Stimulated activated naive CD8-positive, alpha-beta T cell treated with anti-CD3 and anti-CD28 coated beads, Interleukin-15, amount 100 ng/mL, for 72 hours (primary cell): ENCODE measurements around the gene SERPINE2.

Experiments used
- ATAC-seq: fragments of 150-1000 bp; cut with Tn5 transposase; 2 replicates; pipeline ENCODE4 v1.10.0; 2021; ENCODE audit warnings: mild to moderate bottlenecking, moderate library complexity
- DNase-seq, 2 donors: peaks; one replicate each; pipeline ENCODE4 v3.0.0; 2021 to 2022
- H3K27ac Mint-ChIP-seq, 2 donors: one replicate each; pipeline ENCODE4 v1.8.0; 2022; ENCODE audit warnings: mild to moderate bottlenecking in 2 of 2, mixed read lengths in 2 of 2, moderate library complexity in 2 of 2
- H3K27me3 Mint-ChIP-seq: one replicate; pipeline ENCODE4 v1.8.0; 2022; ENCODE audit warnings: mixed read lengths
- H3K4me1 Mint-ChIP-seq: one replicate; pipeline ENCODE4 v1.8.0; 2022; ENCODE audit warnings: mild to moderate bottlenecking, mixed read lengths
- H3K4me3 Mint-ChIP-seq, 2 donors: one replicate each; pipeline ENCODE4 v1.8.0; 2022; ENCODE audit warnings: mild to moderate bottlenecking in 2 of 2, mixed read lengths in 2 of 2, moderate library complexity in 1 of 2
- H3K9me3 Mint-ChIP-seq, 2 donors: one replicate each; pipeline ENCODE4 v1.8.0; 2022; ENCODE audit warnings: mixed read lengths in 2 of 2

Gene SERPINE2

GRCh38 chr2:223934870-223935269, 104.2 kb downstream of the SERPINE2 start:
- H3K27me3 Mint-ChIP-seq, result no peaks in the 10 kb centered on the region
- no peak overlapping the region for H3K27ac Mint-ChIP-seq
- ATAC-seq, result no peak
- DNase-seq, result no peak
- H3K9me3 Mint-ChIP-seq, result peaks cover 5 to 10% of the 10 kb centered on the region in 2 donors
- no peak overlapping the region for H3K4me3 Mint-ChIP-seq
- peaks cover 70% of the 10 kb centered on the region for H3K4me1 Mint-ChIP-seq

GRCh38 chr2:223932816-223933800, 106.0 kb downstream of the SERPINE2 start:
- Mint-ChIP-seq H3K4me3 (no peak overlapping the region), H3K9me3 (no peaks in the 10 kb centered on the region), H3K4me1 (peaks cover 74% of the 10 kb centered on the region), H3K27ac (peak overlapping the region in 1 of 2 donors; percentile 42), H3K27me3 (no peaks in the 10 kb centered on the region)
- ATAC-seq (no peak), DNase-seq (no peak)

GRCh38 chr2:223930103-223930976, 108.7 kb downstream of the SERPINE2 start:
- Mint-ChIP-seq H3K4me1 (peaks cover 54% of the 10 kb centered on the region), H3K4me3 (peak overlapping the region; percentile 22 to 53), H3K27ac (no peak overlapping the region), H3K27me3 (no peaks in the 10 kb centered on the region), H3K9me3 (peaks cover 0 to 4% of the 10 kb centered on the region in 2 donors)
- ATAC-seq (peak; percentile 46), DNase-seq (no peak)

GRCh38 chr2:223929571-223930102, 109.4 kb downstream of the SERPINE2 start:
- ATAC-seq, result peak; percentile 62
- no peaks in the 10 kb centered on the region for H3K27me3 Mint-ChIP-seq
- H3K9me3 Mint-ChIP-seq, result peaks cover 0 to 4% of the 10 kb centered on the region in 2 donors
- H3K27ac Mint-ChIP-seq, result peak overlapping the region in 1 of 2 donors; percentile 69
- H3K4me1 Mint-ChIP-seq, result peaks cover 50% of the 10 kb centered on the region
- DNase-seq, result no peak
- H3K4me3 Mint-ChIP-seq, result peak overlapping the region; percentile 22 to 49

- DNase-seq (no peak), ATAC-seq (no peak)
- Mint-ChIP-seq H3K4me1 (peaks cover 41% of the 10 kb centered on the region), H3K27me3 (no peaks in the 10 kb centered on the region), H3K27ac (peak overlapping the region in 1 of 2 donors; percentile 57), H3K4me3 (no peak overlapping the region), H3K9me3 (peaks cover 0 to 4% of the 10 kb centered on the region in 2 donors)
Measured at GRCh38 chr2:223928113-223929006, 110.7 kb downstream of the SERPINE2 start.

GRCh38 chr2:223925106-223925505, 114.0 kb downstream of the SERPINE2 start:
- DNase-seq (no peak), ATAC-seq (no peak)
- Mint-ChIP-seq H3K4me1 (peaks cover 37% of the 10 kb centered on the region), H3K27me3 (no peaks in the 10 kb centered on the region), H3K27ac (no peak overlapping the region), H3K4me3 (no peak overlapping the region), H3K9me3 (peaks cover 0 to 4% of the 10 kb centered on the region in 2 donors)
